CD14-positive monocyte (primary cell): ENCODE data around the gene CNIH3. TPM values are rescaled to one million over a fixed set of nuclear protein-coding genes. Genes with fewer than 3 reads are reported as not detected.

Experiments
- DNase-seq, 3 donors: peaks; one replicate each; pipeline ENCODE4 v3.0.0-alpha.2; 2011 to 2022
- H2AFZ ChIP-seq: 2 replicates; pipeline ENCODE4 v1.6.0; 2012; ENCODE audit warnings: mild to moderate bottlenecking, low read depth, low read length, inconsistent platforms; ENCODE audit not compliant: insufficient read depth, poor library complexity, severe bottlenecking
- H3K27ac ChIP-seq, 2 donors: 1 replicate in 1 of 2; 2 replicates in 1 of 2; pipeline ENCODE4 v1.5.1; 2012 to 2013; ENCODE audit warnings: low read length in 2 of 2, control low read depth in 1 of 2, inconsistent platforms in 1 of 2, low read depth in 1 of 2, mild to moderate bottlenecking in 1 of 2
- H3K27me3 ChIP-seq, 2 donors: one replicate each; pipeline versions ENCODE4 v1.6.0 to v1.6.1; 2011 to 2013; ENCODE audit warnings: low read length in 2 of 2; ENCODE audit not compliant: control insufficient read depth in 2 of 2, insufficient read depth in 2 of 2
- H3K36me3 ChIP-seq, 2 donors: replicated peaks in 1 of 2; 1 replicate in 1 of 2; 2 replicates in 1 of 2; pipeline versions ENCODE4 v1.5.1 to v1.6.1; 2012 to 2013; ENCODE audit warnings: low read length in 2 of 2, control low read depth in 1 of 2, inconsistent platforms in 1 of 2, mild to moderate bottlenecking in 1 of 2; ENCODE audit not compliant: insufficient read depth in 2 of 2, control insufficient read depth in 1 of 2
- H3K4me1 ChIP-seq, 2 donors: 1 replicate in 1 of 2; 2 replicates in 1 of 2; pipeline versions ENCODE4 v1.5.1 to v1.6.1; 2012 to 2013; ENCODE audit warnings: low read length in 2 of 2, control low read depth in 1 of 2, inconsistent platforms in 1 of 2, mild to moderate bottlenecking in 1 of 2, moderate library complexity in 1 of 2; ENCODE audit not compliant: insufficient read depth in 2 of 2, control insufficient read depth in 1 of 2
- H3K4me2 ChIP-seq: replicated peaks from 2 replicates; pipeline ENCODE3; 2012; ENCODE audit warnings: low read length, moderate library complexity, mild to moderate bottlenecking; ENCODE audit not compliant: poor library complexity, severe bottlenecking; ENCODE audit errors: extremely low read depth
- H3K4me3 ChIP-seq, 3 experiments: fragments of 200-600 bp in 1 of 3; sonication (generic) in 1 of 3; replicated peaks in 1 of 3; 1 replicate in 2 of 3; 2 replicates in 1 of 3; pipeline ENCODE4 v1.5.1; 2011 to 2013; ENCODE audit warnings: low read length in 3 of 3, mild to moderate bottlenecking in 3 of 3, control low read depth in 2 of 3, low read depth in 2 of 3, inconsistent platforms in 1 of 3, moderate library complexity in 1 of 3
- H3K79me2 ChIP-seq: 2 replicates; pipeline ENCODE4 v1.6.0; 2012; ENCODE audit warnings: mild to moderate bottlenecking, control low read depth, inconsistent platforms, low read length, moderate library complexity; ENCODE audit not compliant: insufficient read depth
- H3K9ac ChIP-seq: 2 replicates; pipeline ENCODE4 v1.6.0; 2017; ENCODE audit warnings: low read length, mild to moderate bottlenecking; ENCODE audit not compliant: insufficient read depth, poor library complexity, severe bottlenecking
- H3K9me3 ChIP-seq, 2 donors: replicated peaks in 1 of 2; 1 replicate in 1 of 2; 2 replicates in 1 of 2; pipeline versions ENCODE4 v1.5.1 to v1.6.1; 2012 to 2013; ENCODE audit warnings: low read length in 2 of 2, control low read depth in 1 of 2; ENCODE audit not compliant: control insufficient read depth in 1 of 2, insufficient read depth in 1 of 2
- H4K20me1 ChIP-seq: 2 replicates; pipeline ENCODE4 v1.6.0; 2012; ENCODE audit warnings: mild to moderate bottlenecking, low read length, control low read depth, moderate library complexity; ENCODE audit not compliant: insufficient read depth
- H3K27ac Mint-ChIP-seq, 7 donors: one replicate each; pipeline ENCODE4 v1.8.0; 2020; ENCODE audit warnings: mild to moderate bottlenecking in 7 of 7, mixed read lengths in 7 of 7, moderate library complexity in 6 of 7, inconsistent platforms in 2 of 7
- H3K27me3 Mint-ChIP-seq, 3 donors: one replicate each; pipeline ENCODE4 v1.8.0; 2021 to 2022; ENCODE audit warnings: low read depth in 3 of 3, mild to moderate bottlenecking in 3 of 3, mixed read lengths in 3 of 3, moderate library complexity in 3 of 3, inconsistent platforms in 1 of 3
- H3K36me3 Mint-ChIP-seq, 2 donors: one replicate each; pipeline ENCODE4 v1.8.0; 2020; ENCODE audit warnings: mixed read lengths in 2 of 2, inconsistent platforms in 1 of 2, mild to moderate bottlenecking in 1 of 2
- H3K4me1 Mint-ChIP-seq: one replicate; pipeline ENCODE4 v1.8.0; 2020; ENCODE audit warnings: mild to moderate bottlenecking, mixed read lengths
- H3K4me3 Mint-ChIP-seq, 2 donors: one replicate each; pipeline ENCODE4 v1.8.0; 2020; ENCODE audit warnings: mild to moderate bottlenecking in 2 of 2, mixed read lengths in 2 of 2, moderate library complexity in 1 of 2
- H3K9me3 Mint-ChIP-seq, 7 donors: one replicate each; pipeline ENCODE4 v1.8.0; 2020 to 2022; ENCODE audit warnings: mixed read lengths in 7 of 7, mild to moderate bottlenecking in 6 of 7, moderate library complexity in 6 of 7, inconsistent platforms in 2 of 7
- CTCF ChIP-seq: fragments of 200-600 bp; IDR thresholded peaks from one replicate; pipeline ENCODE4 v1.8.0; 2022; ENCODE audit warnings: antibody characterized with exemption, mild to moderate bottlenecking
- WGBS: methylation state at CpG from one replicate; pipeline ENCODE4 v1.1.5; 2013; ENCODE audit warnings: missing lambda C conversion rate; ENCODE audit not compliant: insufficient coverage; 5-methylcytosine and 5-hydroxymethylcytosine counted together
- intact Hi-C, 2 donors: fragments of 100-400 bp; cut with micrococcal nuclease; formaldehyde crosslinking; loops; one replicate each; pipeline versions ENCODE4 v1.15.0 to v1.15.1; 2023
- polyA plus RNA-seq, 3 donors: library from polyadenylated mRNA; depleted of rRNA in 1 of 3; unstranded in 2 of 3; stranded (reverse) in 1 of 3; fragments of 300-500 nt in 2 of 3; fragments of >200 nt in 1 of 3; fragmentation: Illumina TruSeq in 2 of 3; gene quantifications; 1 replicate in 2 of 3; 2 replicates in 1 of 3; pipeline ENCODE4 v1.2.3, GENCODE V29; 2012 to 2021

Gene CNIH3
- polyA plus RNA-seq, 3 donors: 0.37 TPM; not detected in 2

GRCh38 chr1:224743608-224744164 lies 127.6 kb downstream of the CNIH3 start:
- 89% methylated on average over 3 of the region's 9 CpGs for WGBS
- Mint-ChIP-seq H3K27ac (no peak overlapping the region), H3K36me3 (no peaks in the 10 kb centered on the region), H3K4me1 (no peaks in the 10 kb centered on the region), H3K27me3 (peaks cover 1 to 2% (median 2%) of the 10 kb centered on the region in 3 donors), H3K4me3 (no peak overlapping the region), H3K9me3 (peaks cover 0 to 3% (median 0%) of the 10 kb centered on the region in 7 donors)
- no peaks in the 10 kb centered on the region for H3K79me2 ChIP-seq
- H3K4me2 ChIP-seq: no peak overlapping the region
- no peaks in the 10 kb centered on the region for H3K9me3 ChIP-seq
- no peaks in the 10 kb centered on the region for H3K27me3 ChIP-seq
- no peak overlapping the region for H3K4me3 ChIP-seq
- intact Hi-C loops: no loop called here
- TF ChIP-seq CTCF: no peak
- no peak for DNase-seq
- no peaks in the 10 kb centered on the region for H4K20me1 ChIP-seq
- no peak overlapping the region for H2AFZ ChIP-seq
- H3K9ac ChIP-seq: no peak overlapping the region
- H3K4me1 ChIP-seq: no peaks in the 10 kb centered on the region
- no peak overlapping the region for H3K27ac ChIP-seq
- H3K36me3 ChIP-seq: no peaks in the 10 kb centered on the region

GRCh38 chr1:224744521-224744920 lies 128.4 kb downstream of the CNIH3 start:
- no peaks in the 10 kb centered on the region for H3K36me3 ChIP-seq
- no peak for TF ChIP-seq CTCF

More at GRCh38 chr1:224744521-224744920, 128.4 kb downstream of the CNIH3 start:
- 95% methylated on average over 4 of the region's 5 CpGs for WGBS
- Histone ChIP-seq H4K20me1 (no peaks in the 10 kb centered on the region), H3K27me3 (no peaks in the 10 kb centered on the region), H3K9me3 (no peaks in the 10 kb centered on the region), H3K27ac (no peak overlapping the region), H3K4me2 (no peak overlapping the region), H3K79me2 (no peaks in the 10 kb centered on the region), H3K4me1 (no peaks in the 10 kb centered on the region), H3K9ac (no peak overlapping the region), H3K4me3 (no peak overlapping the region), H2AFZ (no peak overlapping the region)
- Mint-ChIP-seq H3K36me3 (no peaks in the 10 kb centered on the region), H3K4me3 (no peak overlapping the region), H3K9me3 (no peaks in the 10 kb centered on the region), H3K4me1 (no peaks in the 10 kb centered on the region), H3K27me3 (peaks cover 1 to 2% (median 2%) of the 10 kb centered on the region in 3 donors), H3K27ac (no peak overlapping the region)
- intact Hi-C loops: no loop called here
- no peak for DNase-seq
